Smooth muscle cell (in vitro differentiated cells): ENCODE data around the gene CASP5. TPM values are rescaled to one million over a fixed set of nuclear protein-coding genes. Genes with fewer than 3 reads are reported as not detected.

Experiments used
- DNase-seq: peaks from one replicate; lab custom pipeline; 2025; ENCODE audit not compliant: unreplicated experiment; lab: John Stamatoyannopoulos, UW
- H2AFZ ChIP-seq: fragments of 200-600 bp; sonication (generic); 2 replicates; pipeline ENCODE4 v1.6.0; 2016; ENCODE audit warnings: antibody characterized with exemption, low read depth, mild to moderate bottlenecking
- H3F3A ChIP-seq: fragments of 200-600 bp; sonication (generic); 2 replicates; pipeline ENCODE4 v1.6.0; 2017; ENCODE audit warnings: antibody characterized with exemption, low read depth
- H3K27ac ChIP-seq: fragments of 200-600 bp; sonication (generic); 2 replicates; pipeline ENCODE4 v1.5.1; 2016; ENCODE audit warnings: low read depth, mild to moderate bottlenecking
- H3K27me3 ChIP-seq: fragments of 200-600 bp; sonication (generic); 2 replicates; pipeline ENCODE4 v1.6.1; 2016; ENCODE audit warnings: low read depth, mild to moderate bottlenecking
- H3K36me3 ChIP-seq: fragments of 200-600 bp; sonication (generic); 2 replicates; pipeline ENCODE4 v1.5.1; 2016; ENCODE audit warnings: low read depth
- H3K4me1 ChIP-seq: fragments of 200-600 bp; sonication (generic); 2 replicates; pipeline ENCODE4 v1.5.1; 2016; ENCODE audit warnings: low read depth
- H3K4me2 ChIP-seq: fragments of 200-600 bp; sonication (generic); 2 replicates; pipeline ENCODE4 v1.6.0; 2016; ENCODE audit warnings: mild to moderate bottlenecking
- H3K4me3 ChIP-seq: fragments of 200-600 bp; sonication (generic); 2 replicates; pipeline ENCODE4 v1.5.1; 2016; ENCODE audit warnings: mild to moderate bottlenecking
- H3K79me2 ChIP-seq: fragments of 200-600 bp; sonication (generic); 2 replicates; pipeline ENCODE4 v1.6.0; 2016; ENCODE audit warnings: low read depth, mild to moderate bottlenecking
- H3K9ac ChIP-seq: fragments of 200-600 bp; sonication (generic); 2 replicates; pipeline ENCODE4 v1.6.0; 2016; ENCODE audit warnings: low read depth
- H3K9me3 ChIP-seq: fragments of 200-600 bp; sonication (generic); replicated peaks from 2 replicates; pipeline ENCODE4 v1.5.1; 2016; ENCODE audit warnings: low read depth
- H4K20me1 ChIP-seq: fragments of 200-600 bp; sonication (generic); 2 replicates; pipeline ENCODE4 v1.6.0; 2016; ENCODE audit warnings: low read depth
- WGBS: methylation state at CpG from one replicate; pipeline ENCODE4 v1.1.7; 2016; ENCODE audit warnings: low lambda C conversion rate; 5-methylcytosine and 5-hydroxymethylcytosine counted together
- polyA plus RNA-seq: library from polyadenylated mRNA; unstranded; fragments of >200 nt; fragmentation: Nextera tagmentation; extraction: Ambion mirVana; gene quantifications from 2 replicates; pipeline ENCODE4 v1.2.1, GENCODE V29; 2016
- total RNA-seq: library from RNA; depleted of rRNA; stranded (reverse); fragments of >200 nt; gene quantifications from 2 replicates; pipeline ENCODE4 v1.2.3, GENCODE V29; 2014
- TF ChIP-seq, protein P1 (sequence below): fragments of 200-600 bp; sonication (generic); IDR thresholded peaks from 2 replicates; pipeline ENCODE4 v1.5.1; 2017; ENCODE audit warnings: borderline replicate concordance, mild to moderate bottlenecking, antibody characterized with exemption; ENCODE audit not compliant: insufficient read depth, poor library complexity, severe bottlenecking

The CASP5 gene
- total and polyA plus RNA-seq, 2 experiments from 2014 or later: not detected

DNA sequence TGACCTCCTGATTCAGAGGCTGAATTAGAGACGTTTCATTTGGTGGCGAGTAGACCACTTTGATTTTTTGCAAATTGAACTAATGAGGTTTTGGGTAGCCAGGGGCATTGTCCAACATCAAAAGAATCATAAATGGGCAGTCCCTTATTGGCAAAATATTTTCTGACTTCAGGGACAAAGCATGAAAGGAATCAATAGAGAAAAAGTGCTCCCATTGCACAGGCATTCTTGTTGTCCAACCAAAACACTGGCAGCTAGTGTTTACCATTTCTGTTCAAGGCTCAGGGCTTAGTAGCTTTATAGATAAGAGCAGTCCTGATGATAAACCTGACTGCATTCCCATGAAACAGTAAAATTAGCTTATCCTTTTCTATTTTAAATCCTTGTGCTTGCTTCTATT lies 28.6 kb upstream of the CASP5 start:
- Histone ChIP-seq H3K27me3 (no peaks in the 10 kb centered on the region), H4K20me1 (no peaks in the 10 kb centered on the region), H3F3A (no peaks in the 10 kb centered on the region), H3K9me3 (no peaks in the 10 kb centered on the region), H3K4me1 (peaks cover under 1% of the 10 kb centered on the region), H3K4me3 (no peak overlapping the region), H2AFZ (no peak overlapping the region), H3K9ac (no peak overlapping the region), H3K36me3 (no peaks in the 10 kb centered on the region), H3K79me2 (no peaks in the 10 kb centered on the region), H3K4me2 (no peak overlapping the region), H3K27ac (no peak overlapping the region)
- DNase-seq: no peak
- TF ChIP-seq, protein P1, sequence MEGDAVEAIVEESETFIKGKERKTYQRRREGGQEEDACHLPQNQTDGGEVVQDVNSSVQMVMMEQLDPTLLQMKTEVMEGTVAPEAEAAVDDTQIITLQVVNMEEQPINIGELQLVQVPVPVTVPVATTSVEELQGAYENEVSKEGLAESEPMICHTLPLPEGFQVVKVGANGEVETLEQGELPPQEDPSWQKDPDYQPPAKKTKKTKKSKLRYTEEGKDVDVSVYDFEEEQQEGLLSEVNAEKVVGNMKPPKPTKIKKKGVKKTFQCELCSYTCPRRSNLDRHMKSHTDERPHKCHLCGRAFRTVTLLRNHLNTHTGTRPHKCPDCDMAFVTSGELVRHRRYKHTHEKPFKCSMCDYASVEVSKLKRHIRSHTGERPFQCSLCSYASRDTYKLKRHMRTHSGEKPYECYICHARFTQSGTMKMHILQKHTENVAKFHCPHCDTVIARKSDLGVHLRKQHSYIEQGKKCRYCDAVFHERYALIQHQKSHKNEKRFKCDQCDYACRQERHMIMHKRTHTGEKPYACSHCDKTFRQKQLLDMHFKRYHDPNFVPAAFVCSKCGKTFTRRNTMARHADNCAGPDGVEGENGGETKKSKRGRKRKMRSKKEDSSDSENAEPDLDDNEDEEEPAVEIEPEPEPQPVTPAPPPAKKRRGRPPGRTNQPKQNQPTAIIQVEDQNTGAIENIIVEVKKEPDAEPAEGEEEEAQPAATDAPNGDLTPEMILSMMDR: no peak
- 85% methylated on average over 2 of the region's 2 CpGs for WGBS

DNA sequence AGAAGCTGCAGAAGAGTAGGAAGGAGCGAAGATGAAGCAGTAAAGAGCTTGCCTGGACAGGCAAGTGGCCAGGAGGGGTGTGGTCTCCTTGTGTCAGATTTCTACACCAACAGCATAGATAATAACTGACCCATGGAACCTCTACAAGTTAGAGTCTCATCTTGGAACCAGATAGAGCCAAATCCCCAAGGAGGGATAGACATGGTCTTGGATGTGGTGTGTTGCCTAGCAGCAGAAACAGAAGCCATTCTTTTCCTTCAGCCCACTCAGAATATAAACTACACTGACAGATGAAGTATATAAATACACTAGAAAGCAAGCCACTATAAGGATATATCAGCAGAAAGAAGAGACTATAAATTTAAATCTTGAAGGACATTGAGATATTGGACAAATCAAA lies 26.5 kb upstream of the CASP5 start:
- Histone ChIP-seq H3K4me3 (no peak overlapping the region), H3K27me3 (no peaks in the 10 kb centered on the region), H3K4me2 (no peak overlapping the region), H3K9me3 (no peaks in the 10 kb centered on the region), H3K36me3 (no peaks in the 10 kb centered on the region), H3F3A (no peaks in the 10 kb centered on the region), H2AFZ (no peak overlapping the region), H4K20me1 (no peaks in the 10 kb centered on the region), H3K79me2 (no peaks in the 10 kb centered on the region), H3K9ac (no peak overlapping the region), H3K4me1 (peaks cover 6% of the 10 kb centered on the region), H3K27ac (no peak overlapping the region)
- TF ChIP-seq, protein P1: no peak
- 89% methylated on average over 1 of the region's 1 CpG for WGBS
- no peak for DNase-seq

DNA sequence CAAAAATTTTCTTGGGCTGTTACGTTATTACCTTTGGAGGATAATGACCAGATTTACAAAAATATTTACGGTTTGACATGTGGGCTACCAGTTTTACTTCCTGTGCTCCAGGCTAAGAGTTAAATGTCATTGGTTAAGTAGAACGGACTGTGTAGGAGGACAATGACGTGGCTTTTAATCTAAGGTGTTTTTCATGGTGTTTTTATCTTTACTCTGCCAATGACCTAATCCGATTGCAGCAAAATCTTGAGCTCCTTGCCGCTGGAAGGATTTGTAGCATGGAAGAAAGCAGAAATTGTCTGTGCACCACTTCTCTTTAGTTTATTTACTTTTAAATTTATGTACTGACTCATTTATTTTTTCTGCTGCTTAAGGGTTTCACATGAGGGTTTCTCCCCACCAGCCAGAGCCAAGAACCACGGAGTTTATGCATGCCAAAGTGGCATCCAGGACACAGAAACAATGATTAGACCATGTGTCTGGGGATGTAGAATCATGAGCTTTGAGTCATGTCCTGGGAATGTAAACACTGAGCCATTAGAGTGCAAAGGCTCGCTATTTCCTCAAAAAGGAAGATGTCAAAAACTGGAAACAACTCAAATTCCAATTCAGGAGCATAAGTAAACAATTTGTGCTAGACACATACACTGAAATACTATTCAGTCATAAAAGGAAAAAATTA lies 24.1 kb upstream of the CASP5 start:
- Histone ChIP-seq H2AFZ (no peak overlapping the region), H3K79me2 (no peaks in the 10 kb centered on the region), H3K4me1 (peaks cover 6% of the 10 kb centered on the region), H3K9me3 (no peaks in the 10 kb centered on the region), H3F3A (no peaks in the 10 kb centered on the region), H4K20me1 (no peaks in the 10 kb centered on the region), H3K36me3 (no peaks in the 10 kb centered on the region), H3K9ac (no peak overlapping the region), H3K4me3 (peak overlapping the region; percentile 23), H3K4me2 (peak overlapping the region; percentile 65), H3K27ac (peak overlapping the region; percentile 84), H3K27me3 (no peaks in the 10 kb centered on the region)
- no peak for DNase-seq
- TF ChIP-seq, protein P1: no peak
- 7% methylated on average over 8 of the region's 8 CpGs for WGBS
